Activated CD4-positive, alpha-beta T cell treated with anti-CD3 and anti-CD28 coated beads, Interleukin-2, amount 10 ng/mL, durations not matched to agents 7 days and 5 days (primary cell): ENCODE data around the gene SLC39A7. TPM values are rescaled to one million over a fixed set of nuclear protein-coding genes. Genes with fewer than 3 reads are reported as not detected.

ENCODE experiments used
- CTCF ChIA-PET: fragments of 350-600 bp; sonication (Branson Sonifier 250); formaldehyde crosslinking; loops from one replicate; lab custom pipeline; 2021; ENCODE audit warnings: antibody characterized with exemption; lab: Charles Lee
- POLR2A ChIA-PET: fragments of 350-600 bp; sonication (Branson Sonifier 250); formaldehyde crosslinking; loops from one replicate; lab custom pipeline; 2021; ENCODE audit warnings: antibody characterized with exemption; lab: Charles Lee
- DNase-seq: peaks from one replicate; pipeline ENCODE4 v3.0.0-alpha.2; 2020
- H3K27ac Mint-ChIP-seq: one replicate; pipeline ENCODE4 v1.8.0; 2021; ENCODE audit warnings: mild to moderate bottlenecking, moderate library complexity, mixed read lengths
- H3K27me3 Mint-ChIP-seq: one replicate; pipeline ENCODE4 v1.8.0; 2021; ENCODE audit warnings: mixed read lengths
- H3K36me3 Mint-ChIP-seq: one replicate; pipeline ENCODE4 v1.8.0; 2021; ENCODE audit warnings: low read depth, mixed read lengths
- H3K4me1 Mint-ChIP-seq: one replicate; pipeline ENCODE4 v1.8.0; 2021; ENCODE audit warnings: mixed read lengths
- H3K4me3 Mint-ChIP-seq: one replicate; pipeline ENCODE4 v1.8.0; 2021; ENCODE audit warnings: mild to moderate bottlenecking, moderate library complexity, mixed read lengths
- H3K9me3 Mint-ChIP-seq: one replicate; pipeline ENCODE4 v1.8.0; 2021; ENCODE audit warnings: mixed read lengths
- microRNA-seq: library from miRNA; unstranded; fragments of <30 nt; microRNA quantifications from one replicate; pipeline ENCODE4 v1.2.0, GENCODE V29; 2021; ENCODE audit warnings: borderline microRNAs expressed, borderline replicate concordance
- total RNA-seq, 2 experiments: library from RNA; stranded (reverse); gene quantifications; one replicate each; pipeline ENCODE4 v1.2.3, GENCODE V29; 2021

SLC39A7 gene
- total RNA-seq, 2 experiments from 2014 or later = 34.8 to 48.5 TPM

- DNase-seq = no peak
- H3K9me3 Mint-ChIP-seq = no peaks in the 10 kb centered on the region
- H3K36me3 Mint-ChIP-seq = no peaks in the 10 kb centered on the region
- POLR2A ChIA-PET = no interaction called here
- CTCF ChIA-PET = interaction anchor here (0.6 to 0.8 kb wide), 2 partner anchors 10 to 119 kb away, joined by 3 to 4 read pairs; no protein-coding TSS in a partner anchor
- no peak overlapping the region for H3K27ac Mint-ChIP-seq
- peaks cover 27% of the 10 kb centered on the region for H3K27me3 Mint-ChIP-seq
- peaks cover 20% of the 10 kb centered on the region for H3K4me1 Mint-ChIP-seq
- H3K4me3 Mint-ChIP-seq = no peak overlapping the region
Measured at GRCh38 chr6:33243476-33243875, 42.8 kb downstream of the SLC39A7 start.

- Mint-ChIP-seq H3K4me1 (peaks cover 40% of the 10 kb centered on the region), H3K36me3 (peaks cover 26% of the 10 kb centered on the region), H3K4me3 (peak overlapping the region; percentile 86), H3K27ac (peak overlapping the region; percentile 97), H3K9me3 (no peaks in the 10 kb centered on the region), H3K27me3 (peaks cover 8% of the 10 kb centered on the region)
- POLR2A ChIA-PET = interaction anchor here (0.9 to 2.2 kb wide), 4 partner anchors 24 to 275 kb away, joined by 3 to 7 read pairs (median 4); partner anchors contain the start of genes B3GALT4, RING1, RPS18 and VPS52
- DNase-seq = peak; percentile 94
- CTCF ChIA-PET = interaction anchor here (0.6 to 4.3 kb wide), 50 partner anchors 9 to 394 kb away, joined by 3 to 30 read pairs (median 5); partner anchors contain the start of genes B3GALT4, COL11A2, HLA-DPA1 and PFDN6
Measured at GRCh38 chr6:33247977-33248642, 47.4 kb downstream of the SLC39A7 start.

- peak overlapping the region; percentile 97 for H3K27ac Mint-ChIP-seq
- POLR2A ChIA-PET = interaction anchor here (0.9 to 2.2 kb wide), 4 partner anchors 23 to 275 kb away, joined by 3 to 7 read pairs (median 4); partner anchors contain the start of genes B3GALT4, RING1, RPS18 and VPS52
- no peaks in the 10 kb centered on the region for H3K9me3 Mint-ChIP-seq
- peak overlapping the region; percentile 86 for H3K4me3 Mint-ChIP-seq
- CTCF ChIA-PET = interaction anchor here (0.6 to 4.3 kb wide), 48 partner anchors 9 to 395 kb away, joined by 3 to 30 read pairs (median 5); partner anchors contain the start of genes B3GALT4, COL11A2, HLA-DPA1 and PFDN6
- H3K27me3 Mint-ChIP-seq = peaks cover 4% of the 10 kb centered on the region
- H3K36me3 Mint-ChIP-seq = peaks cover 26% of the 10 kb centered on the region
- no peak for DNase-seq
- H3K4me1 Mint-ChIP-seq = peaks cover 39% of the 10 kb centered on the region
Measured at GRCh38 chr6:33248643-33248931, 47.9 kb downstream of the SLC39A7 start.

- peaks cover 4% of the 10 kb centered on the region for H3K27me3 Mint-ChIP-seq
- H3K9me3 Mint-ChIP-seq = no peaks in the 10 kb centered on the region
- peaks cover 39% of the 10 kb centered on the region for H3K4me1 Mint-ChIP-seq
- DNase-seq = peak; percentile 98
- peak overlapping the region; percentile 86 for H3K4me3 Mint-ChIP-seq
- POLR2A ChIA-PET = interaction anchor here (0.6 to 2.2 kb wide), 5 partner anchors 23 to 276 kb away, joined by 3 to 7 read pairs (median 3); partner anchors contain the start of genes B3GALT4, RING1, RPS18 and VPS52
- H3K36me3 Mint-ChIP-seq = peaks cover 28% of the 10 kb centered on the region
- peak overlapping the region; percentile 97 for H3K27ac Mint-ChIP-seq
- CTCF ChIA-PET = interaction anchor here (0.6 to 4.3 kb wide), 44 partner anchors 10 to 265 kb away, joined by 3 to 30 read pairs (median 5); partner anchors contain the start of genes B3GALT4, COL11A2, PFDN6 and RING1
Measured at GRCh38 chr6:33248932-33249731, 48.5 kb downstream of the SLC39A7 start.

DNA sequence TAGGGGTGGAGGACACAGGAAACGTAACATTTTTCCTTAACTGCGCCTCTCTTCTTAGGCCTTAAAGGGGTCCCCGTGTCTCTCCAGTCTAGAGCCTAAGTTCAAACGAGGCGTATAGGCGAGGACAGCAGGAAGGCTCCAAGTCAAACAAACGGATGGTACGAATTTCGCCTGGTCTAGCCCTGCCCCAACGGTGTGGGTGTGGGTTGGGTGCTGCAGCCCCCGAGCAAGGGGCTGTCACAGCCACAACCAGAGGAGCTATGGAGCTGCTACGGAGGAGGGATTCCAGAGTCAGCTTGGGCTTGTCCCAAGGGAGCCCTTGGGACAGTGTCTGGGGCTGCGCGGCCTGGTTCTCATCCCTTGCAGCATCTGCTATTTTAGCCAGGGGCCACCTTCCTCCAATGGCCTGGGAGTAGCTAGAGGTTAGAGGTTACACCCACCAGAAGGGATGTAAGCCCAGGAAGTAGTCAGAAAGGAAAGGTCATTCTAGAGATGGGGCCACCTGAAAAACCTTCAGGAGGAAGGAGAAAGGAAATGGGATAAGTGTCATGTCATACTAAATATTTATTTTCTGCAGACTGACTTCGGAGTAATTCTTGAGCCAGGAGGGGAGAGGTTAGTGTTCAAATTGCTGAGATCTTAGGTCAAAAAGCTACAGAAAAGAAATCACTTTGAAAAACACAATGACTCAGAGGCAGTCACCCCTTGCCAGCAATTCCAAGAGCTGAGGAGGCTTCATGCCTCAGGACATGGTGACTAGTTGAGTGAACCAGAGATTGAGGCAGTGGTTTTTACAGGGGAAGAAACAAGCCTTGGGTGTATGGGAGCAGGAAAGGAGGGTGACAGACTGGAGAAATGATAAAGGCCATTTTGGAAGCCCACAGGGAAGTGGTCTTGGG is 49.3 kb downstream of the SLC39A7 start:
- H3K4me1 Mint-ChIP-seq = peaks cover 39% of the 10 kb centered on the region
- peak overlapping the region; percentile 86 for H3K4me3 Mint-ChIP-seq
- DNase-seq = peak; percentile 10
- H3K36me3 Mint-ChIP-seq = peaks cover 28% of the 10 kb centered on the region
- H3K27ac Mint-ChIP-seq = peak overlapping the region; percentile 97
- no peaks in the 10 kb centered on the region for H3K9me3 Mint-ChIP-seq
- CTCF ChIA-PET = interaction anchor here (0.7 to 4.3 kb wide), 16 partner anchors 12 to 130 kb away, joined by 3 to 30 read pairs (median 8); partner anchors contain the start of genes B3GALT4, RING1 and VPS52
- H3K27me3 Mint-ChIP-seq = peaks cover 4% of the 10 kb centered on the region
- POLR2A ChIA-PET = interaction anchor here (0.6 to 2.2 kb wide), 4 partner anchors 22 to 217 kb away, joined by 3 to 7 read pairs (median 4); partner anchors contain the start of genes B3GALT4, RPS18 and VPS52

DNA sequence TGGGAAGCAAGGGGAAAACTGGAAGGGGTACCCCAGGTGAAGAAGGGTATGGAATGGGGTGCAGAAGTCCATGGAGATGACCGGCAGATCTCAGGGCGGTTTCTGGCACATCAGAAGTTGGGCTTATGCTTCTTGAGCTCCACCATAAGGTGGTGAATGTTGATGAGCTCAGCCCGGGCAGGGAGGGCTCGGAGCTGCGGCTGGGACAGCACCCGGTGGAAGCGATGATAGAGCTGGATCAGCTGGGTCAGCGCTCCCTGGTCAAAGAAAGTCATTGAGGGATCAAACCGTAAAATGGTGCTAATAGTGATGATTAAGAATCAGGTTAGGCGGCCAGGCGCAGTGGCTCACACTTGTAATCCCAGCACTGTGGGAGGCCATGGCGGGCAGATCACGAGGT is 50.1 kb downstream of the SLC39A7 start:
- Mint-ChIP-seq H3K27me3 (peaks cover 4% of the 10 kb centered on the region), H3K36me3 (peaks cover 29% of the 10 kb centered on the region), H3K4me1 (peaks cover 39% of the 10 kb centered on the region), H3K4me3 (peak overlapping the region; percentile 86), H3K27ac (peak overlapping the region; percentile 97), H3K9me3 (no peaks in the 10 kb centered on the region)
- DNase-seq = no peak
- ChIA-PET POLR2A (no interaction called here), CTCF (interaction anchor here (0.6 to 3.8 kb wide), 6 partner anchors 11 to 54 kb away, joined by 3 to 24 read pairs (median 6); partner anchors contain the start of genes B3GALT4, RING1, RPS18 and VPS52)

DNA sequence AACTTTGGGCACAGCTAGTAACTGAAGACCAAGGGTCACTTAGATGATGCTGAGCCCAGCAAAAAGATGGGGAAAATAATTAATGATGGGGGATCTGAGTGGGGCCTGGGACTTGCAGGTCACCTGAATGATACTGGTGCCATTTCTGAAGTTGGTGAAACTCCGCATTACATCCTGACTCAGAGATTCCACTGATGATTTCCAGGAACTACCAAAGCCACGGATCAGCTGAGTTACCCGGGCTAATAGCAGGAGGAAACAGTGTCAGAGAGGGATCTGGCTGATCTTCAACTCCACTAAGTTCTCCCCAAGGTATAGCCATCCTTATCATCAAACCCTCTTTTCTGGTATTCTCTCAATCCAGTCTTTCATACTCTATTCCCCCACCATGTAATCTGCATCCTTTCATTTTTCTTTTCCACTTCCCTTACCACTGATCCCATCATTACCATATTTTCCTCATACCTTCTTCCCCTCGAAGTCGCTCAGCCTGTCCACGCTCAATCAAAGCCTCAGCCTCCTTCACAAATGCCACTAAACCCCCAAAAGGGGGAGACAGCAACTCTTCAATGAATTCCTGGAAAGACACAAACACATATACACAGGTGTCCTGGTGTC is 50.8 kb downstream of the SLC39A7 start:
- peaks cover 3% of the 10 kb centered on the region for H3K27me3 Mint-ChIP-seq
- H3K4me3 Mint-ChIP-seq = peak overlapping the region; percentile 20
- H3K27ac Mint-ChIP-seq = peak overlapping the region; percentile 73
- POLR2A ChIA-PET = interaction anchor here (0.6 kb wide), 1 partner anchor 48 kb away, joined by 4 read pairs; no protein-coding TSS in a partner anchor
- CTCF ChIA-PET = interaction anchor here (0.6 to 1.8 kb wide), 3 partner anchors 21 to 33 kb away, joined by 3 to 6 read pairs (median 5); partner anchors contain the start of genes B3GALT4, RPS18 and VPS52
- no peaks in the 10 kb centered on the region for H3K9me3 Mint-ChIP-seq
- no peak for DNase-seq
- peaks cover 39% of the 10 kb centered on the region for H3K4me1 Mint-ChIP-seq
- H3K36me3 Mint-ChIP-seq = peaks cover 32% of the 10 kb centered on the region

DNA sequence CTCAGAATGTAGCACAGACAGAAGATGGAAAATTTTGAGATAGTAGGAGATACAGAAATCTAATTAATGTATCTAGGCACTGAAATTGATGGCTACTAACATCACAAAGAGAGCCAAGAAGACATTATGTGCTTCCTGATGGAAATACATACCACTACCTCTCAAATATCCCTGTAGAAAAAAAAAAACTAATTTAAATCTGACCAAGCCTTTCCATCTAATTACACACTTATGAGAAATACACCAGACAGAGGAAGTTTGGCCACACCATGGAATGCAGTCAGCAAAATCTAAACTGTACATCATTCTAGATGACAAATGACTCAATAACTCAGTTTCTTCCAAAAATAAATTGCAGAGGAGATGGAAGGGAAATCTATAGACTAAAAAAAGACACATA is 52.1 kb downstream of the SLC39A7 start:
- POLR2A ChIA-PET = no interaction called here
- no peak overlapping the region for H3K27ac Mint-ChIP-seq
- H3K36me3 Mint-ChIP-seq = peaks cover 33% of the 10 kb centered on the region
- CTCF ChIA-PET = interaction anchor here (0.7 kb wide), 1 partner anchor 13 kb away, joined by 3 read pairs; no protein-coding TSS in a partner anchor
- peaks cover 39% of the 10 kb centered on the region for H3K4me1 Mint-ChIP-seq
- H3K4me3 Mint-ChIP-seq = no peak overlapping the region
- DNase-seq = no peak
- no peaks in the 10 kb centered on the region for H3K9me3 Mint-ChIP-seq
- H3K27me3 Mint-ChIP-seq = no peaks in the 10 kb centered on the region

Small RNA genes lying within 50 kb of the gene (microRNA-seq; reads per million reads assigned to microRNA genes)
- 6.3 reads per million, percentile 33 among the genes with 10 or more reads in this experiment for gene MIR219A1

Other genes with a start within 250 kb of the SLC39A7 start
- 10 to 100 TPM; 24.0 to 26.8 TPM for gene HLA-DMA, start 247.8 kb upstream of the SLC39A7 start, total RNA-seq
- 100 to 1,000 TPM; 334 to 383 TPM for gene BRD2, start 232.3 kb upstream of the SLC39A7 start, total RNA-seq
- 1 to 10 TPM; 1.5 to 1.6 TPM for gene HLA-DOA, start 191.3 kb upstream of the SLC39A7 start, total RNA-seq
- 10 to 100 TPM; 26.2 to 29.6 TPM for gene HLA-DPA1, start 127.2 kb upstream of the SLC39A7 start, total RNA-seq
- gene HLA-DPB1, start 124.9 kb upstream of the SLC39A7 start, total RNA-seq = 10 to 100 TPM; 24.7 to 26.2 TPM
- gene COL11A2, start 8.4 kb upstream of the SLC39A7 start, total RNA-seq = 1 to 10 TPM; 1.3 to 1.4 TPM
- gene RXRB, start 202 bp upstream of the SLC39A7 start, total RNA-seq = 10 to 100 TPM; 45.0 to 46.2 TPM
- 10 to 100 TPM; 11.0 to 13.6 TPM for gene HSD17B8, start 3.8 kb downstream of the SLC39A7 start, total RNA-seq
- gene RING1, start 7.6 kb downstream of the SLC39A7 start, total RNA-seq = 10 to 100 TPM; 38.1 to 44.0 TPM
- gene VPS52, start 71.0 kb downstream of the SLC39A7 start, total RNA-seq = 10 to 100 TPM; 79.1 to 84.0 TPM
- 1,000 to 10,000 TPM; 2,438 to 3,135 TPM for gene RPS18, start 71.2 kb downstream of the SLC39A7 start, total RNA-seq
- 10 to 100 TPM; 18.3 to 21.5 TPM for gene B3GALT4, start 76.3 kb downstream of the SLC39A7 start, total RNA-seq
- gene WDR46, start 88.4 kb downstream of the SLC39A7 start, total RNA-seq = 10 to 100 TPM; 53.4 to 54.8 TPM
- gene PFDN6, start 88.7 kb downstream of the SLC39A7 start, total RNA-seq = 10 to 100 TPM; 57.0 to 67.2 TPM
- gene RGL2, start 98.1 kb downstream of the SLC39A7 start, total RNA-seq = 10 to 100 TPM; 52.6 to 52.8 TPM
- gene TAPBP, start 113.2 kb downstream of the SLC39A7 start, total RNA-seq = 100 to 1,000 TPM; 246 to 263 TPM
- gene ZBTB22, start 116.9 kb downstream of the SLC39A7 start, total RNA-seq = 10 to 100 TPM; 15.8 to 16.9 TPM
- gene DAXX, start 122.1 kb downstream of the SLC39A7 start, total RNA-seq = 100 to 1,000 TPM in 1 of 2 experiments, 10 to 100 TPM in 1; 98.9 to 113 TPM
- 100 to 1,000 TPM; 157 to 167 TPM for gene KIFC1, start 191.0 kb downstream of the SLC39A7 start, total RNA-seq
- gene PHF1, start 210.1 kb downstream of the SLC39A7 start, total RNA-seq = 10 to 100 TPM; 34.2 to 37.7 TPM
- gene CUTA, start 217.2 kb downstream of the SLC39A7 start, total RNA-seq = 100 to 1,000 TPM; 191 to 207 TPM
- 10 to 100 TPM; 42.9 to 44.9 TPM for gene SYNGAP1, start 219.2 kb downstream of the SLC39A7 start, total RNA-seq